Gastrocnemius medialis (tissue), 4 donors: ENCODE data around the gene FGF1.

ENCODE experiments used
- POLR2A ChIP-seq, 2 donors: fragments of 450-650 bp; IDR thresholded peaks; one replicate each; pipeline ENCODE4 v1.6.1; 2017; ENCODE audit warnings: antibody characterized with exemption in 2 of 2, mild to moderate bottlenecking in 2 of 2, moderate library complexity in 2 of 2
- TF ChIP-seq, protein P1 (sequence below), 5 experiments: fragments of 450-650 bp in 3 of 5; fragments of 200-600 bp in 2 of 5; sonication (generic) in 2 of 5; IDR thresholded peaks in 4 of 5; conservative IDR thresholded peaks in 1 of 5; 1 replicate in 4 of 5; 2 replicates in 1 of 5; pipeline ENCODE4 v1.5.1; 2016 to 2019; ENCODE audit warnings: antibody characterized with exemption in 5 of 5, mild to moderate bottlenecking in 3 of 5, moderate library complexity in 3 of 5

DNA sequence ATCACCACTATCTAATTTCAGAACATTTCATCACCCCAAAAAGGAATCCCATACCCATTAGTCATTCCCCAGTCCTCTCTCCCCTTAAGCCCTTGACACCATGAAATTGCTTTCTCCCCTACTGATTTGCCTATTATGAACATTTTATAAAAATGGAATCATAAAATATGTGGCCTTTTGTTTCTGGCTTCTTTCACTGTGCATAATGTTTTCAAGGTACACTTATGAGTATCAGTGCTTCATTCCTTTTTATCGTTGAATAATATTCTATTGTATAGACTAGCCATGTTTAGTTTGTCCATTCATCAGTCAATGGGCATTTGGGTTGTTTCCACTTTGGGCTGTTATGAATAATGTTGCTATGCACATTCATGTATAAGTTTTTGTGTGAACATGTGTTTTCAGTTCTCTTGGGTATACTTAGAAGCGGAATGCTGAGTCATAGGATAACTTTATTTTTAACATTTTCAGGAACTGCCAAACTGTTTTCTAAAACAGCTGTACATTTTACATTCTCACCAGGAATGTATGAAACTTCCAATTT lies 40.4 kb upstream of the FGF1 start:
- TF ChIP-seq, protein P1, sequence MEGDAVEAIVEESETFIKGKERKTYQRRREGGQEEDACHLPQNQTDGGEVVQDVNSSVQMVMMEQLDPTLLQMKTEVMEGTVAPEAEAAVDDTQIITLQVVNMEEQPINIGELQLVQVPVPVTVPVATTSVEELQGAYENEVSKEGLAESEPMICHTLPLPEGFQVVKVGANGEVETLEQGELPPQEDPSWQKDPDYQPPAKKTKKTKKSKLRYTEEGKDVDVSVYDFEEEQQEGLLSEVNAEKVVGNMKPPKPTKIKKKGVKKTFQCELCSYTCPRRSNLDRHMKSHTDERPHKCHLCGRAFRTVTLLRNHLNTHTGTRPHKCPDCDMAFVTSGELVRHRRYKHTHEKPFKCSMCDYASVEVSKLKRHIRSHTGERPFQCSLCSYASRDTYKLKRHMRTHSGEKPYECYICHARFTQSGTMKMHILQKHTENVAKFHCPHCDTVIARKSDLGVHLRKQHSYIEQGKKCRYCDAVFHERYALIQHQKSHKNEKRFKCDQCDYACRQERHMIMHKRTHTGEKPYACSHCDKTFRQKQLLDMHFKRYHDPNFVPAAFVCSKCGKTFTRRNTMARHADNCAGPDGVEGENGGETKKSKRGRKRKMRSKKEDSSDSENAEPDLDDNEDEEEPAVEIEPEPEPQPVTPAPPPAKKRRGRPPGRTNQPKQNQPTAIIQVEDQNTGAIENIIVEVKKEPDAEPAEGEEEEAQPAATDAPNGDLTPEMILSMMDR (IDR thresholded peaks at IDR 0.05 in 4 of 5, conservative IDR thresholded peaks at IDR 0.05 in 1 of 5), result no peak
- TF ChIP-seq POLR2A (IDR thresholded peaks at IDR 0.05), result no peak
